GM12872 (cell line): ENCODE results near the gene OSER1.

Source experiments
- TF ChIP-seq, protein P1 (sequence below): IDR thresholded peaks from 3 replicates; pipeline ENCODE4 v1.5.1; 2011; ENCODE audit warnings: low read depth, mild to moderate bottlenecking, low read length, moderate library complexity; ENCODE audit not compliant: insufficient read depth

The OSER1 gene

DNA sequence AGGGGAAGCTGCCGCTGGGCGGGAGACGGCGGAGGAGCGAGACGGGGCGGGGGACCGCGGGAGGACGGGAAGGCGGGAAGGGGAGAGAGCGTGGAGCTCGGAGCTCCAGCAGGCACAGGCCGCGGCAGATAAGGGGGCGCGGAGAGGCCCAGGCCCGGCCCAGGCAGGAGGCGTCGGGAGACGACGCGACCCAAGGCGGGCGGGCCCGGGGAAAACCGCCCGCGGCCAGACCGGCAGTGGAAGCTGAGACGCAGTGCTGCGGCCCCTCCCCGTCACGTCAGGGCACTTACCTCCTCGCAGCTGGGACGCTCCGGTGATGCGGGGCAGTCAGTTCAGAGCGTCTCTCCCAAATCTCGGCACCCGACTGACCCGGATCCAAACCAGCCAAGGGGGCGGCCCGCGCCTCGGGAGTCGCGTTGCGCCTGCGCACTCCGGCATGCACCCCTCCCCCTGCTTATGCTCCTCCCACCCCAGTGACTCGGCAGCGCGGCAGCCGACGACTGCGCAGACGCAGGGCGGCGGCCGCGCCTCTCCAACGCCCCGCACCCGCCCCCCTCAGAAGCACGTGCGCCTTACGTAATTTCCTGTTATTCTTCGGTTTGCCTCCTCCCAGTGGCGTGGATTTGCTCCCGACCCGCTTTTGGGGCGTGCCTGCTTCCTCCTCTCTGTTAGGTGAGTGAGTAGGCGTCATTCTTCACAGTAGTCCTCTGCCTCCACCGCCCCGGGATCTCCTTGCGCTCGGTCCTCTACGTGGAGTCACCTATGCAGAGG lies at the start of gene OSER1:
Gene OSER1 (minus strand): TSS at position 366 of the 771 bp plus-strand sequence. CDS start 3,814 bp downstream, outside the sequence.
- TF ChIP-seq, protein P1, sequence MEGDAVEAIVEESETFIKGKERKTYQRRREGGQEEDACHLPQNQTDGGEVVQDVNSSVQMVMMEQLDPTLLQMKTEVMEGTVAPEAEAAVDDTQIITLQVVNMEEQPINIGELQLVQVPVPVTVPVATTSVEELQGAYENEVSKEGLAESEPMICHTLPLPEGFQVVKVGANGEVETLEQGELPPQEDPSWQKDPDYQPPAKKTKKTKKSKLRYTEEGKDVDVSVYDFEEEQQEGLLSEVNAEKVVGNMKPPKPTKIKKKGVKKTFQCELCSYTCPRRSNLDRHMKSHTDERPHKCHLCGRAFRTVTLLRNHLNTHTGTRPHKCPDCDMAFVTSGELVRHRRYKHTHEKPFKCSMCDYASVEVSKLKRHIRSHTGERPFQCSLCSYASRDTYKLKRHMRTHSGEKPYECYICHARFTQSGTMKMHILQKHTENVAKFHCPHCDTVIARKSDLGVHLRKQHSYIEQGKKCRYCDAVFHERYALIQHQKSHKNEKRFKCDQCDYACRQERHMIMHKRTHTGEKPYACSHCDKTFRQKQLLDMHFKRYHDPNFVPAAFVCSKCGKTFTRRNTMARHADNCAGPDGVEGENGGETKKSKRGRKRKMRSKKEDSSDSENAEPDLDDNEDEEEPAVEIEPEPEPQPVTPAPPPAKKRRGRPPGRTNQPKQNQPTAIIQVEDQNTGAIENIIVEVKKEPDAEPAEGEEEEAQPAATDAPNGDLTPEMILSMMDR = no peak

DNA sequence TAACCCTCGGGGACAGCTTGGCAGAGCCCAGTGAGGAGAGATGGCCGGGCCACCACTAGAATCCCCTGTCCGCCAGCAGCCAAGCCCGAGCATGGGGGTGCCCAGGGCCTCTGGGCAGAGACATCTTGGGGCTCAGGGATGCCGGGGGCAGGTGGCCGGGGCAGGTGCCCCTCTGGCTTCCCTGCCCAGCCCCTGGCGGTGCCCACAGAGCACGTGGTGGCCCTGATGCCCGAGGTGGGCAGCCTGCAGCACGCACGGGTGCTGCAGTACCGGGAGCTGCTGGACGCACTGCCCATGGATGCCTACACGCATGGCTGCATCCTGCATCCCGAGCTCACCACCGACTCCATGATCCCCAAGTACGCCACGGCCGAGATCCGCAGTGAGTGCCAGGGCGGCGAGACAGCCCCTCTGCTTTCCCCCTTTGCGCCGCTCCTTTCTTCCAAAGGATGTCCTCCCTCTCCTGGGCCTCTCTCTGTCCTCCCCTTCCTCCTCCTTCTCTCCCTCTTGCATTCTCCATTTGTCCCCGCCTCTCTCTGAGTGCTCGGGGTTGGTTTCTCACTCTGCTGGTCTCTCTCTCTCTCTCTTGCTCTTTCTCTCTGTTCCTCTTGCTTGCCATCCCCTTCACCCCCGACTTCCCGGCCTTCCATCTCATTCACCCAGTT lies 47.8 kb upstream of the OSER1 start:
- TF ChIP-seq, protein P1 = no peak

DNA sequence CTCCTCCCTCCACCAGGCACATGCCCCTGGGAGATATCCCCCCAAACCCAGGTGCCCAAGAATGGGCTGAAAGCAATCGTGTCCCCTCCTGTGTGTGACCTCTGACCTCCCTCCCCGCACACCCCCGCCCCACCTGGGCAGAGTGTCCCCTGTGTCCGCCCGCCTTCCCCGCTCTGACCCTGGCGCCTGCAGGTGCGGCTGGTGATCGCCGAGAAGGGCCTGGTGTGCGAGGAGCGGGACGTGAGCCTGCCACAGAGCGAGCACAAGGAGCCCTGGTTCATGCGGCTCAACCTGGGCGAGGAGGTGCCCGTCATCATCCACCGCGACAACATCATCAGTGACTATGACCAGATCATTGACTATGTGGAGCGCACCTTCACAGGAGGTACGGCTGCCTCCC lies 46.4 kb upstream of the OSER1 start:
- TF ChIP-seq, protein P1 = no peak

DNA sequence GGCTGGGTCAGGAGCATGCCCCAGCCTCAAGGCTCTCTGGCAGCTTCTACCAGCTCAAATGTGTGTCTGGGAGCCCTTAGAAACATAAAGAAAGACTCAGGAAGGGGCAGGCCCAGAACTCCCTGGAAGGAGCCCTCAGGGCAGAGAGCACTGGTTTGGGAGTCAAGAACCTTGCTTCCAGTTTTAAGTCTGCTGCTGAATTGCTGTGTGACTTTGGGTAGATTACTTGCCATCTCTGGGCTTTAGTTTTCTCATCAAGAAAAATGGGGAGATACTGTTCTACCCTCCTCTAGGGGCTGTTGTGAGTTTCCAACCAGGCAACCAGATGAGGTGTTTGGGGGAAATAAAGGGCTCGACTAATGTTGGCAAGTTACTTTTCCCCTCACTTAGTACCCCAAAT lies 45.4 kb upstream of the OSER1 start:
- TF ChIP-seq, protein P1 = no peak

DNA sequence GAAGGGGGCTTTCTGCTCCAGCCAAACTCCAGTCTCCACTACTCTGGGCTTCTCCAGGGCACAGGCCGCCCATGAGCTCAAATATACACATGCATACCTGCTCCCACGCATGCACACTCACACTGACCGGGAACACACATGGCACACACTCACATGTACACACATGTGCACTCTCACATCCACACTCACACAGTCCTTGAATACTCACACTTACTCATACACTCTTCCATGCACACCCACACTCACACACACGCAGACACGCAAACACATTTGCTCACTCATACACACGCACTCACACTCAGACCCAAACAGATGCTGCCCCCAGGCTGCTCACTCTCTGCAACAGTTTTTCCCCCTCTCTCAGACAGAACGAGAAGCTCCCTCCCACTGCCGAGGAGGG lies 43.5 kb upstream of the OSER1 start:
- TF ChIP-seq, protein P1 = no peak

DNA sequence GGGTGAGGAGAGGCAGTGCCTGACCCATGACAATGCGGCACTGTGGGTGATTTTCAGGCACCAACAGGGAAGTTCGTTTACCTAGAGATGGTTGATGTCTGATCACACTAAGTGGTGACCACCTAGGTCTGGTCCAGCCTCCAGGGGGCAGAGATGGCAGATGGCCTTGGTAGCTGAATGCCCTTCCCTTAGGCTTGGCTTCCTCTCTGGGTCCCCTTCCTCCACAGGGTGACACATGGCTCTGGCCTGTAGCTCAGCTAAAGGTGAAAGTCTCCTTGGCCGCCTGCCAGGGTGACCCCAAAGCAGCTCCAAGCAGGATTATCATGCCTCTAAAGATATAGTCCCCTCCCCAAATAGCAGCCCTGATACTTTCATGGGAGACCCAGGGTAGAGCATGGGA lies 43.0 kb upstream of the OSER1 start:
- TF ChIP-seq, protein P1 = no peak

DNA sequence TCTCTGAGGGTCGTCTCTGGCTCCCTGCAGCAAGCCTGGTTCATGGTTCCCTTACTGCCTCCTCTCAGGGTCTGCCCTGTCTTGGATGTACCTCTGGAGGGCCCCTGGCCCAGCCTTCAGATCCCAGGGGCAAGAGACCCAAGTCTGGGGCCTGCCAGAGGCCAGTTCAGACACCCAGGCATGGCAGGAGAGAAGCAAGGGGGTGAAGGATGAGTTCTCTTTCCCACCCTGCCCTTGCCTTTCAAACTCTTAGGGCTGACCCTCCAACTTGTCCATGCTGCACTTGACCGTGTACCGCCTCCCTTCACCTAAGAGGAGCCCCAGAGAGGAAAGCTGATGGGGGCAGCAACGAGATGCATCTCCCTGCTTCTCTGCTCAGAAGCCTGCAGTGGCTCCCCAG lies 40.7 kb upstream of the OSER1 start:
- TF ChIP-seq, protein P1 = no peak
